ENCODE results near the gene AFMID. TPM values are rescaled to one million over a fixed set of nuclear protein-coding genes. Genes with fewer than 3 reads are reported as not detected.
A peak's percentile ranks its signal among the peaks of the same experiment; 100 is the strongest.

The AFMID gene
- total RNA-seq, 1 experiment from 2014 or later: 97.1 TPM

GRCh38 chr17:78253946-78254672, 66.9 kb downstream of the AFMID start:
- peak; percentile 93 to 95 for DNase-seq
- Histone ChIP-seq H3K4me1 (peaks cover 20% of the 10 kb centered on the region), H3K27ac (peak overlapping the region; percentile 38)

GRCh38 chr17:78255029-78255656, 68.0 kb downstream of the AFMID start:
- peak in 1 of 2 experiments; percentile 20 for DNase-seq
- Histone ChIP-seq H3K9me3 (replicated peaks) (no peaks in the 10 kb centered on the region), H3K4me3 (no peak overlapping the region), H3K36me3 (no peaks in the 10 kb centered on the region), H3K27ac (no peak overlapping the region), H3K4me1 (peaks cover 20% of the 10 kb centered on the region), H3K27me3 (no peaks in the 10 kb centered on the region)

More at GRCh38 chr17:78253946-78254672, 66.9 kb downstream of the AFMID start:
- Histone ChIP-seq H3K36me3 (no peaks in the 10 kb centered on the region), H3K27me3 (no peaks in the 10 kb centered on the region), H3K9me3 (replicated peaks) (no peaks in the 10 kb centered on the region), H3K4me3 (peak overlapping the region; percentile 67)

GRCh38 chr17:78255953-78256706, 69.0 kb downstream of the AFMID start:
- Histone ChIP-seq H3K9me3 (replicated peaks) (no peaks in the 10 kb centered on the region), H3K4me3 (no peak overlapping the region), H3K27me3 (no peaks in the 10 kb centered on the region), H3K27ac (no peak overlapping the region), H3K36me3 (no peaks in the 10 kb centered on the region), H3K4me1 (peaks cover 20% of the 10 kb centered on the region)
- peak in 1 of 2 experiments; percentile 7 for DNase-seq

- H3K9me3 ChIP-seq (replicated peaks): no peaks in the 10 kb centered on the region
- peak in 1 of 2 experiments; percentile 9 for DNase-seq
- H3K36me3 ChIP-seq: no peaks in the 10 kb centered on the region
- H3K4me1 ChIP-seq: peaks cover 20% of the 10 kb centered on the region
- no peak overlapping the region for H3K4me3 ChIP-seq
- H3K27ac ChIP-seq: no peak overlapping the region
- H3K27me3 ChIP-seq: no peaks in the 10 kb centered on the region
These were observed 69.8 kb downstream of the AFMID start for GRCh38 chr17:78256707-78257591.

Other genes with a start within 250 kb of the AFMID start
- gene TNRC6C, start 228.7 kb upstream of the AFMID start, total RNA-seq (2014; rRNA removed; shearing (Covaris generic)): 12.7 and 13.4 TPM in 2 replicates
- 18.8 and 23.2 TPM in 2 replicates for gene TMC6, start 58.6 kb upstream of the AFMID start, total RNA-seq (2014; rRNA removed; shearing (Covaris generic))
- gene TMC8, start 56.6 kb upstream of the AFMID start, total RNA-seq (2014; rRNA removed; shearing (Covaris generic)): 0.28 and 0.30 TPM in 2 replicates
- not detected in 2 replicates for gene C17orf99, start 41.0 kb upstream of the AFMID start, total RNA-seq (2014; rRNA removed; shearing (Covaris generic))
- 19.5 and 21.1 TPM in 2 replicates for gene SYNGR2, start 18.8 kb upstream of the AFMID start, total RNA-seq (2014; rRNA removed; shearing (Covaris generic))
- 141 and 158 TPM in 2 replicates for gene TK1, start 310 bp upstream of the AFMID start, total RNA-seq (2014; rRNA removed; shearing (Covaris generic))
- 248 and 255 TPM in 2 replicates for gene BIRC5, start 26.9 kb downstream of the AFMID start, total RNA-seq (2014; rRNA removed; shearing (Covaris generic))
- gene TMEM235, start 44.3 kb downstream of the AFMID start, total RNA-seq (2014; rRNA removed; shearing (Covaris generic)): 0.10 TPM in 1 of 2 replicates, not detected in the other
- 27.5 and 28.9 TPM in 2 replicates for gene SOCS3, start 172.7 kb downstream of the AFMID start, total RNA-seq (2014; rRNA removed; shearing (Covaris generic))
- gene PGS1, start 191.3 kb downstream of the AFMID start, total RNA-seq (2014; rRNA removed; shearing (Covaris generic)): 59.8 and 66.2 TPM in 2 replicates

All from SJCRH30 (cell line).